DMS153 treated with DMSO at 0.1 percent for 48 hours (cell line): ENCODE results near the gene EIF2S2.
A peak's percentile ranks its signal among the peaks of the same experiment; 100 is the strongest.
"Not testable (repeated sequence)": the region's sequence is repeated elsewhere in the genome, so short reads cannot be mapped to it uniquely, and the experiment has no call there.

Experiments
- DNase-seq: peaks from one replicate; lab custom pipeline; 2025; ENCODE audit not compliant: unreplicated experiment; lab: John Stamatoyannopoulos, UW

EIF2S2 gene

DNA sequence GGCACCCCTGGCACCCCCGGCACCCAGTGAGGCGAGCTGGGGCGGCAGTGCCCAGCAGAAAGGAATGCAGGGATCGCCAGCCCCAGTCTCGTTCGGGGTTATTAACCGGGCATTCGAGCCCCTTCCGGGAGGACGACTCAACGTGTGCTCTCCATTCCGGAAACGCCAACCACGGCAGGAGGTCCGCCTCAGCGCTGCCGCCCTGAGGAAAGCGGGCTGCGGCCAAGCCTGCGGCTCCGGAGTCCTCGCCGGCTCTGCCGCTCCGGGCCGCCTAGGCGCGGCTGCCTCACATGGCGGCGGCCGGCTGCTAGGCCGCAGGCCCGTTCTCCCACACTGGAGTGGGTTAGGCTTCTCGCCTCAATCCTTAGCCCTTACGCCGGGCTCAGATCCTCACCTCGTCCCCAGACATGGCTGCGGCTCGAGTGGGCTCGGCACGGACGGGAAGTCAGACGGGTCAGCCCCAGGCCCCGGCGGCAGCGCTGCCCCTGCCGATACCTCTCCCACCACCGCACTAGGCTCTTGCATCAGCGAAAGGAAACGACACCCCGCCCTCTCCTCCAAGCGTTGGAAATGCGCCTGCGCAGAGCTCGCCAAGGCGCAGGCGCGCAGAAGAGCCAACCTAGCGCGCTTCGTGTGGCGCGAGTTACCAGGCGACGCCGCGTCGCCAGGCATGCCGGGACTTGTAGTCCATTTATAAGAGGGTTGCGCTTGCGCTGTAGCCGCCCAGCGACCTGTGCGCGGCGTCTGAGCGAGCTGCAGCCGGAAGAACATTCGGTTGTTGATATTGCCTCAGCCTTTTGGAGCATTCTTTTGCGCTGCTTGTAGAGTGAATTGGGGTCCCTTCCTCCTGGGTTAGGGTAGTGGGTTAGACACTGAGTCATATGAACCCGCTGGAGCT lies at the start of gene EIF2S2:
Gene EIF2S2 (minus strand): TSS at position 542 of the 898 bp plus-strand sequence. CDS start 133 bp downstream, at position 409.
- peak; percentile 95 for DNase-seq

- DNase-seq = not testable (repeated sequence)
These were observed 45.7 kb upstream of the EIF2S2 start for GRCh38 chr20:34157697-34158096.

DNA sequence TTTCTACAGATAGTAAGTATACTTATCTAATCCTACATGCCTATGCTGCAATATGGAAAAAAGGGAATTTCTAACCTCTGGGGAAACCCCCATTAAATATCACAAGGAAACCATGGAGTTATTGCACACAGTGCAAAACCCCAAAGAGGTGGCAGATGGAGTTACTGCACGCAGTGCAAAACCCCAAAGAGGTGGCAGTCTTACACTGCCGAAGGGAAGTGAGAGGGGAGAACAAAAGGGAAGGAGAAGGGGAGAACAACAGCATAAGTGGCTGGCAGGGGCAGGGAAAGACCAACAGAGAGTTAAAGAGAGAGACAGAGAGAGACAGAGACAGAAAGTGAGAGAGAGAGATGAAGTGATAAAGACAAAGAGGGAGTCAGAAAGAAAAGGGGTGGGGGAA lies 43.8 kb upstream of the EIF2S2 start:
- DNase-seq = no peak

- not testable (repeated sequence) for DNase-seq
These were observed 41.1 kb upstream of the EIF2S2 start for GRCh38 chr20:34153169-34153568.

- DNase-seq = not testable (repeated sequence)
These were observed 40.0 kb upstream of the EIF2S2 start for GRCh38 chr20:34152073-34152472.

GRCh38 chr20:34150306-34151000 lies 38.4 kb upstream of the EIF2S2 start:
- DNase-seq = no peak

DNA sequence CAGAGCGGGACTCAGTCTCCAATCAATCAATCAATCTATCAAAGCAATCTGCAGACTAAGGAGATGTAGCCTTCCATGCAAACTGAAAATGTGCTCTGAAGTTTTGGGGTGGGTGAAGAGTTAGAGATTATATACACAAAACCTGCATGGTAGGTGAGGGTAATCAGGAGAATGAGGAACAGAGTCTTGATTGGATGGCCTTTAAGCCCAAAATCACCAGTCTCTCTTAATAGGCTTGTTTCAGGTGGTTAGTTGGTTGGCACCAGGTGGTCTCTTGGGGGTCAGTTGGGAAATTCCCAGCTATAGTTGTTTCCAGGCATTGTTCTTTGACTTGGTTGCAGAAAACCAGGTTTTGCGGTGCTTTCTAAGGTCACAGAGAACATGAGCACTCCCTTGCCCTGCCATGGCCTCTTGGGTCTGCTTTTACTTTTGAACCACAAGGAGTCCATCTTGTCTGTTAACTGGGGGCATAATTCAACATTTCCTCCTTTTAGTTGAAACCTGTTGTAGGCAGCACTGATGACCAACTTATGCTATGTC lies 33.3 kb upstream of the EIF2S2 start:
- no peak for DNase-seq

DNA sequence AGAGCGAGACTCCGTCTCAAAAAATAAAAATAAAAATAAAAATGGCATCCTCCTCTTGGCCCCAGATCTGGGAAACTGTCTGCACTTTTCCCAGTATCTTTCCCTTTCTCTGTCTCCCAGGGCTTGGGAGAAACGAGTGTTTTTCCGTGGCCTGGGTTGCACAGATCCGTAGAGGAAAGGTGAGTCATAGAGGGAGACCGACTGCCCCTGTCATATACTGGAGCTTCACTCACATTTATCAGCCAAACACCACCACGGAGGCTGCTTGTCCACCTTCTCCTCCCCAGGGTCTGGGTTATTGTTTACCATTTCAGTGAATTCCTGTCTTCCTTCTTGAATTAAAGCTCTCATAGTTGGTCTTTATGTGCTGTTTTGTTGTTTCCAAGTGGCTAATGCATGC lies 31.9 kb upstream of the EIF2S2 start:
- DNase-seq = no peak

GRCh38 chr20:34142121-34142520 lies 30.1 kb upstream of the EIF2S2 start:
- no peak for DNase-seq

DNA sequence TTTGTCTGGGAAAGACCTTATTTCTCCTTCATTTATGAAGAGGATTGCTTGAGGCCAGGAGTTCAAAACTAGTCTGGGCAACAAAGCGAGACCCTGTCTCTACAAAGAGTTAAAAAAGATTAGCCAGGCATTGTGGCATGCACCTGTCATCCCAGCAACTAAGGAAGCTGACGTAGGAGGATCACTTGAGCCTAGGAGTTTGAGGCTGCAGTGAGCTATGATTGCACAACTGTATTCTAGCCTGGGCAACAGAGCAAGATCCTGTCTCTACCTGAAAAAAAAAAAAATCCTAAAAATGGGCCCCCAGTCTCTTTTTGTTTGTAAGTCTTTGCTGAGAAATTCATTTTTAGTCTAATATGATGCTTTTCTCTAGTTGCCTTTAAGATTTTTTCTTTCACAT lies 29.2 kb upstream of the EIF2S2 start:
- no peak for DNase-seq

GRCh38 chr20:34135525-34136275 lies 23.7 kb upstream of the EIF2S2 start:
- peak; percentile 11 for DNase-seq

GRCh38 chr20:34133365-34133860 lies 21.4 kb upstream of the EIF2S2 start:
- DNase-seq = peak; percentile 56

DNA sequence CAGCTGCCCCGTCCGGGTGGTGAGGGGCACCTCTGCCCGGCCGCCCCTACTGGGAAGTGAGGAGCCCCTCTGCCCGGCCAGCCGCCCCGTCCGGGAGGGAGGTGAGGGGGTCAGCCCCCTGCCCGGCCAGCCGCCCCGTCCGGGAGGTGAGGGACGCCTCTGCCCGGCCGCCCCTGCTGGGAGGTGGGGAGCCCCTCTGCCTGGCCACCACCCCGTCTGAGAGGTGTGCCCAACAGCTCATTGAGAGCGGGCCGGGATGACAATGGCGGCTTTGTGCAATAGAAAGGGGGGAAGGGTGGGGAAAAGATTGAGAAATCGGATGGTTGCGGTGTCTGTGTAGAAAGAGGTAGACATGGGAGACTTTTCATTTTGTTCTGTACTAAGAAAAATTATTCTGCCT lies 20.9 kb upstream of the EIF2S2 start:
- DNase-seq = not testable (repeated sequence)

DNA sequence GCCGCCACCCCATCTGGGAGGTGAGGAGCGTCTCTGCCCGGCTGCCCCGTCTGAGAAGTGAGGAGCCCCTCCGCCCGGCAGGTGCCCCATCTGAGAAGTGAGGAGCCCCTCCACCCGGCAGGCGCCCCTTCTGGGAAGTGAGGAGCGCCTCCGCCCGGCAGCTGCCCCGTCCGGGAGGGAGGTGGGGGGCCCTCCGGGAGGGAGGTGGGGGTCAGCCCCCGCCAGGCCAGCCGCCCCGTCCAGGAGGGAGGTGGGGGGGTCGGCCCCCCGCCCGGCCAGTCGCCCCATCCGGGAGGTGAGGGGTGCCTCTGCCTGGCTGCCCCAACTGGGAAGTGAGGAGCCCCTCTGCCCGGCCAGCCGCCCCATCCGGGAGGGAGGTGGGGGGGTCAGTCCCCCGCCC lies 20.4 kb upstream of the EIF2S2 start:
- not testable (repeated sequence) for DNase-seq

- DNase-seq = no peak
These were observed 19.4 kb upstream of the EIF2S2 start for GRCh38 chr20:34131491-34131890.

DNA sequence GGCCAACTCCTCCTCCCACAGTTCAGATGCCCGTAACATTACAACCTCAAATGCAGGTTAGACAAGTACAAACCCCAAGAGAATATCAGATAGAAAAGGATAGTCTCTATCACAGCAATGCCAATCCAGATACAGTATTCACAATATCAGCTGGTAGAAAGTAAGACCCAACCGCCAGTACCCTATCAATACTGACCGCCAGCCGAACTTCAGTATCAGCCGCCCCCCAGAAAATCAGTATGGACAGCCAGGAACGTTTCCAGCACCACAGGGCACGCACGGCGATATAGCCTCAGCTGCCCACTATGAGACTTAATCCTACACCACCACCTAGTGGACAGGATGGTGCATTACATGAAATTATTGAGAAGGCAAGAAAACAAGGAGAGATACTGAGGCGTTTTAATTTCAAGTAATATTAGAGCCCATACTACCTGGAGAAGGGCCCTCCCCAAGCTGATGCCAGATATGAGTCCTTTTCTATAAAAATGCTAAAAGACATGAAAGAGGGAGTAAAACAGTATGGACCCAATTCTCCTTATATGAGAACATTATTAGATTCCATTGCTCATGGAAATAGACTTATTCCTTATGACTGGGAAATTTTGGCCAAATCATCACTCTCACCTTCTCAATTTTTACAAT lies 17.6 kb upstream of the EIF2S2 start:
- DNase-seq = peak; percentile 67

- no peak for DNase-seq
These were observed 15.7 kb upstream of the EIF2S2 start for GRCh38 chr20:34127792-34128191.

DNA sequence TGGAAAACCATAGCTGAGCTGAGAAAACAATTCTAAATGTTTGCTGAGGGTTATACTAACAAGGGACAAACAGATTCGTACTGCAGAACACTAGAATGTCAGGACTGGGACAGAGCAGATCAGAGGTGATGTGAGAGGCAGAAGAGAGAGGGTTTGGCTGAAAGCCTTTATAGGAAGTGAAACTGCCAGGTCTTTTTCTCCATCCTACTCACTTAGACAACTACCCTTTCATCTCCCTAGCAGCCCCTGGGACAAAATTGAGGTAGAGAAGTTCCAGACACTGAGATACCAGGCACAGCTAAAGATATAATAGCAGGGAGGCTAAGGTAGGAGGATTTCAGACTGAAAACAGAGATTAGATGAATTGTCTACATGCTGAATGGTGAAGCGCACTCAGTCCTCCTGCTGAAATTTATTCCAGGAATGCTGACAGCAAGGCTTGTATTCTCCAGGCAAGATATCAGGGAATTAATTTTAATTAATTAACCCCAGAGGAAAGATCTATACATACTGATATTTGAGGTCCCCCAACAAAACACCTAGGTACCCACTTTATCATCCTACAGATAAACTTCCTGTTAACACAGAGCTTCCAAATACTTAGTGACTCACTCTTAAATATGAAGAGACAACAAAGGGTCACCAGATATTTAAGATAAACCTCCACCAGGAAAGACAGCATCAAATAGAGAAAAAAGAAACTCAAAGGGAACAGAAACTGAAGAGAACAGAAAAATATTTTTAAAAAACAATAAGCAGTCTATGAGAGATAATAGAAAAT lies 12.6 kb upstream of the EIF2S2 start:
- no peak for DNase-seq

DNA sequence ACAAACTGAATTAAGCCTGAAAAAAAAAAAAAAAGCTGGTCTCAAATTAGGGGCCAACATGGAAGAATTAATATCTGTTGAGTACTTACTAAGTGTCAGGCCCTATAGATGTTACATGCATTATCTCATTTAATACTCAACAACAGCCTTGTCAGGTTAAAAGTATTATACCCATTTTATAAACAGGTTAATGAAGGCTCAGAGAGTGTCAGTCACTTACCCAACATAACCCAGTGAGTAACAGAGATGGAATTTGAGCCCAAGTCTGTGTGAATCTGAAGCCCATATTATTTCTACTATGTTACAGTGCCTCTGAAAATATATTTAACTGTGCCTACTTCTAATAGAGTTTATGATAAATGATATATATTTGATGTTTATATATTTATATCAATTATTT lies 11.3 kb upstream of the EIF2S2 start:
- no peak for DNase-seq
